ENCODE data around the gene CAPN2.

DNA sequence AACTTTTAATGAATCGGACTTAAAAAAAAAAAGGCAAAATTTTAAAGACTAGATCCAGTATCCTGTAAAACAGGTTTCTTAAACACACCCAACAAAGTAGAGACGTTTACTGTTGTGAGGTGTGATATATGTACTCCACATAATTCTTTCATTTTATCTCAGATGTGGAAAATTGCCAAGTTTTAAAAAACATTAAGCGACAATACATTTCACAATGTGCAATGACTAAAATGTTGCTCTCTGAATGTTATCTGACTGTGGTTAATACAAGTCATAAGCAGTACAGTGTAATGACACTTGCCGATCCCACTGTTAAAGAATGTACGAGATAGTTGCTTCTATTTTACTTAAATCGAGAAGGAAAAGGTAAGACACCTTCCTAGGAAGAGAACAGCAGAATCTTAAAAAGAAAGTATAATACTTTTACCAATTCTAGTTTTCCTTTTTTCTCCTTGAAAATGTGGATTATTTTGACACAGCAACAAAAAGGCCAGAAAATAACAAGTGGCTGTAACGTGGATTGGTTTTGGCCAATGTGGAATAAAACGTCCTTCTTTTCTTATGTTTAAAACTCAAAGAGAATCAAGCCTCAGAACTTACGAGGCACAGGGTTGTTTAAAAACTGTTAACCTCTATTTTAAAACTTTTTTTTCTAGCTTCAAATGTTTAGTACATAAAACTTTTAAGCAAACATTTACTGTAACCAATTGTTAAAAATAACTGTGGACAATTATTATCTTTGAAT, 82.0 kb downstream of the CAPN2 start:
- TF ChIP-seq, protein P1, sequence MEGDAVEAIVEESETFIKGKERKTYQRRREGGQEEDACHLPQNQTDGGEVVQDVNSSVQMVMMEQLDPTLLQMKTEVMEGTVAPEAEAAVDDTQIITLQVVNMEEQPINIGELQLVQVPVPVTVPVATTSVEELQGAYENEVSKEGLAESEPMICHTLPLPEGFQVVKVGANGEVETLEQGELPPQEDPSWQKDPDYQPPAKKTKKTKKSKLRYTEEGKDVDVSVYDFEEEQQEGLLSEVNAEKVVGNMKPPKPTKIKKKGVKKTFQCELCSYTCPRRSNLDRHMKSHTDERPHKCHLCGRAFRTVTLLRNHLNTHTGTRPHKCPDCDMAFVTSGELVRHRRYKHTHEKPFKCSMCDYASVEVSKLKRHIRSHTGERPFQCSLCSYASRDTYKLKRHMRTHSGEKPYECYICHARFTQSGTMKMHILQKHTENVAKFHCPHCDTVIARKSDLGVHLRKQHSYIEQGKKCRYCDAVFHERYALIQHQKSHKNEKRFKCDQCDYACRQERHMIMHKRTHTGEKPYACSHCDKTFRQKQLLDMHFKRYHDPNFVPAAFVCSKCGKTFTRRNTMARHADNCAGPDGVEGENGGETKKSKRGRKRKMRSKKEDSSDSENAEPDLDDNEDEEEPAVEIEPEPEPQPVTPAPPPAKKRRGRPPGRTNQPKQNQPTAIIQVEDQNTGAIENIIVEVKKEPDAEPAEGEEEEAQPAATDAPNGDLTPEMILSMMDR (IDR thresholded peaks at IDR 0.05; ENCODE audit: insufficient read depth, low read depth, low read length), result no peak
- TF ChIP-seq EZH2 (IDR thresholded peaks at IDR 0.05; ENCODE audit: insufficient read depth, low read length), result no peak

Data from astrocyte (in vitro differentiated cells and primary cell).